ENCODE data around the gene AHDC1.

GRCh38 chr1:27649306-27649635, 45.3 kb upstream of the AHDC1 start:
- TF ChIP-seq CTCF (IDR thresholded peaks at IDR 0.05) (no peak), POLR2AphosphoS5 (IDR thresholded peaks at IDR 0.05) (no peak)

Measured in prostate gland (tissue), 2 donors.